ENCODE measurements around the gene PPIG.
"Not testable (repeated sequence)": the region's sequence is repeated elsewhere in the genome, so short reads cannot be mapped to it uniquely, and the experiment has no call there.

Gene PPIG

DNA sequence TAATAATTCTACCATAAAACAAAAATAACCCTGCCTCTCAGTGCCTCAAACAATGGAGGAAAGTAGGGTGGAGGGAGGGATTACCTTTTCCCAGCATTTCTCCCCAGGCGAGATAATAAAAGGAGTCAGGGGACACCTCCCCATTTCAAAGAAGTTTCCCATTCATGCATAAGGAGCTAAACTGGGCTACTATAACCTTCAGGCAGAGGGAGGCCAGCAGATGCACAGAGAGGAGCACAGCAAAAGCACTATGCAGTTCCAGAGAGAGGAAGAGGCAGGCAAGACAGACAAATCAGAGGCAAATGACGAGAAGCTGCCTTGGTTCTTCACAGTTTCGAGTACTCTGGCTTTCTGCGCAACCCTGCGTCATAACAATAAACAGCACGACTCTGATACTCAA is 92.7 kb downstream of the PPIG start:
- Histone ChIP-seq H3K27ac (ENCODE audit: low read depth, low read length) (no peak overlapping the region), H3K27me3 (ENCODE audit: control insufficient read depth, insufficient read depth, low read length) (no peaks in the 10 kb centered on the region), H3K9ac (ENCODE audit: low read length) (no peak overlapping the region), H3K36me3 (ENCODE audit: control insufficient read depth, insufficient read depth, low read length) (no peaks in the 10 kb centered on the region), H3K4me3 (ENCODE audit: low read depth, low read length) (no peak overlapping the region), H3K4me1 (ENCODE audit: control insufficient read depth, insufficient read depth, low read length) (no peaks in the 10 kb centered on the region), H3K9me3 (ENCODE audit: control insufficient read depth, insufficient read depth, low read depth, low read length) (no peaks in the 10 kb centered on the region)

DNA sequence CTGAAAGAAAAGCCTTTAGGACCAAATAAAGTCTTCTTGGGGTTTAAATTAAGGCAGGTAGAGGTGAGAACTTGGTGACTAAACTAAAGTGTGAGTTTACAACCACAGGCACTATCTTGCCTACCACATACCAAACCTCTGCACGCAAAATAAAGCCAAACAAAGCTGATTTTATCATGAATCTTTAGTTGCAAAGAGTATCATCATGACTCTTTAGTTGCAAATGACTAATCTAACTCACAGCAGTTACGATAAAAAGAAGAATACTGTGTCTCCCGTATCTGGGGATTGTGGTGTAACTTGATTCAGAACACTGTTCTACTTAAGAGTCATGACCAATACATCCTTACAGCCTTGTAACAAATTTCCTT is 98.9 kb downstream of the PPIG start:
- Histone ChIP-seq H3K27ac (ENCODE audit: low read depth, low read length) (no peak overlapping the region), H3K27me3 (ENCODE audit: control insufficient read depth, insufficient read depth, low read length) (no peaks in the 10 kb centered on the region), H3K9me3 (ENCODE audit: control insufficient read depth, insufficient read depth, low read depth, low read length) (peaks cover 3% of the 10 kb centered on the region; the same call in 1 of the 2 replicates), H3K4me3 (ENCODE audit: low read depth, low read length) (no peak overlapping the region), H3K4me1 (ENCODE audit: control insufficient read depth, insufficient read depth, low read length) (peaks cover 15% of the 10 kb centered on the region), H3K36me3 (ENCODE audit: control insufficient read depth, insufficient read depth, low read length) (no peaks in the 10 kb centered on the region), H3K9ac (ENCODE audit: low read length) (no peak overlapping the region)

DNA sequence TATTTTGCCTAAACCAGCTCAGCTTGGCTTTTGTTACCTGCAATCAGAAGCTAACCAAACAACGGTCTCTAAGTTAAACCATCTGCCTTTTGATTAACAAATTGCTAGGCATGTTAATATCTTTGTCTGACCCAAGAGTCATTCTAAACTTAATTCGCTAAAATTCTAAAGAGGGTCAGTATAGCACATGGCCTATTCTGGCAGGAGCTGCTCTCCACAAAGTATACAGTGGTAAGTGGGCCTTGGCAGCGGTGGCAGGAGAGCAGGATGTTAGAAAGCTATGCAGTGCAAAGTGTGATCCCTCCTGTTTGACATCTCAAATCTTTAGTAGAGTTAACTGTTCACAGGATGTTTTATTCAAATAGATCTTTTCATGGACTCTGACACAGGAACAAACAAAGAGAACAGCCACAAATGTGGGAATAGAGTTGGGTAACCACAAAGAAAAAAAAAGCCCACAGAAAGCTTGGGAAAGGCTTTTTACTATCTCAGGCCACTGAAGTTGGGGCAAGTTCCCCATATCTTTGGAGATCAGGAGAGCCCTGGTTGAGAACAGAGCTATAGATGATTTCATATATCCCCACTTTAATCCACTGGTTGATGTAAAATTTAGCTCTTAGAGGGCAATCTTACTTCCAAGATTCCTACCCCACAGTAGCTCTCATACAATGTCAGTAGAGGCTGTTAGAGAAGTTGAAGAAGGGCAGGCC is 99.4 kb downstream of the PPIG start:
- Histone ChIP-seq H3K4me1 (ENCODE audit: control insufficient read depth, insufficient read depth, low read length) (peaks cover 15% of the 10 kb centered on the region), H3K27ac (ENCODE audit: low read depth, low read length) (no peak overlapping the region), H3K9me3 (ENCODE audit: control insufficient read depth, insufficient read depth, low read depth, low read length) (peaks cover 5% of the 10 kb centered on the region; the same call in 1 of the 2 replicates), H3K4me3 (ENCODE audit: low read depth, low read length) (no peak overlapping the region), H3K36me3 (ENCODE audit: control insufficient read depth, insufficient read depth, low read length) (no peaks in the 10 kb centered on the region), H3K9ac (ENCODE audit: low read length) (no peak overlapping the region), H3K27me3 (ENCODE audit: control insufficient read depth, insufficient read depth, low read length) (no peaks in the 10 kb centered on the region)

DNA sequence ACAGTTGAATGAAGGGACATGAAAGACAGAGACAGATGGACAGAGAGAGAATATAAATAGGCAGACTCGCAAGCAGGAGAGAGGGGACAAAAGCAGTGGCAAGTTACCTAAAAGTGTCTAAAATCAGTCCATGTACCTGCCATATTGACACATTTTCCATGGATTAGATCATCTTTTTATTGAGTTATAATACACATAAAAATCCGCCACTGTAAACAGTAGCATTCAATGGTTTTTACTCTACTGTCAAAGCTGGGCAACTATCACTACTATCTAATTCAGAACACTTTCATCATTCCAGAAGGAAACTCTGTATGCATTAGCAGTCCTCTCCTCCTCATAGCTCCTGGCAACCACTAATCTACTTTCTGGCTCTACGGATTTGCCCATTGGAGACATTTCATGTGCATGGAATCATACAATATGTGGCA is 100.0 kb downstream of the PPIG start:
- Histone ChIP-seq H3K27me3 (ENCODE audit: control insufficient read depth, insufficient read depth, low read length) (no peaks in the 10 kb centered on the region), H3K27ac (ENCODE audit: low read depth, low read length) (no peak overlapping the region)

DNA sequence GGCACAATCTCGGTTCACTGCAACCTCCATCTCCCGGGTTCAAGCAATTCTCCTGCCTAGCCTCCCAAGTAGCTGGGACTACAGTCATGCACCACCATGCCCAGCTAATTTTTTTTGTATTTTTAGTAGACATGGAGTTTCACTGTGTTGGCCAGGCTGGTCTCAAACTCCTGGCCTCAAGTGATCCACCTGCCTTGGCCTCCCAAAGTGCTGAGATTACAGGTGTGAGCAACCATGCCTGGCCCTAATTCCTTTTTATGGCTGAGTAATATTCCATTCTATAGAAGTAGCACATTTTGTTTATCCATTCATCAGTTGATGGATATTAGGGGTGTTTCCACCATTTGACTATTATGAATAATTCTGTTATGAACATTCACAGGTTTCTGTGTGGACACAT is 100.6 kb downstream of the PPIG start:
- not testable (repeated sequence) for H3K27ac ChIP-seq (ENCODE audit: low read depth, low read length); H3K36me3 ChIP-seq (ENCODE audit: control insufficient read depth, insufficient read depth, low read length); H3K4me3 ChIP-seq (ENCODE audit: low read depth, low read length); H3K9me3 ChIP-seq (ENCODE audit: control insufficient read depth, insufficient read depth, low read depth, low read length); H3K9ac ChIP-seq (ENCODE audit: low read length); H3K27me3 ChIP-seq (ENCODE audit: control insufficient read depth, insufficient read depth, low read length)
- H3K4me1 ChIP-seq (ENCODE audit: control insufficient read depth, insufficient read depth, low read length): peaks cover 15% of the 10 kb centered on the region

More for the DNA sequence above, 100.0 kb downstream of the PPIG start:
- Histone ChIP-seq H3K36me3 (ENCODE audit: control insufficient read depth, insufficient read depth, low read length) (no peaks in the 10 kb centered on the region), H3K4me1 (ENCODE audit: control insufficient read depth, insufficient read depth, low read length) (peaks cover 15% of the 10 kb centered on the region), H3K9me3 (ENCODE audit: control insufficient read depth, insufficient read depth, low read depth, low read length) (peaks cover 6% of the 10 kb centered on the region; the same call in 1 of the 2 replicates), H3K9ac (ENCODE audit: low read length) (no peak overlapping the region), H3K4me3 (ENCODE audit: low read depth, low read length) (no peak overlapping the region)

DNA sequence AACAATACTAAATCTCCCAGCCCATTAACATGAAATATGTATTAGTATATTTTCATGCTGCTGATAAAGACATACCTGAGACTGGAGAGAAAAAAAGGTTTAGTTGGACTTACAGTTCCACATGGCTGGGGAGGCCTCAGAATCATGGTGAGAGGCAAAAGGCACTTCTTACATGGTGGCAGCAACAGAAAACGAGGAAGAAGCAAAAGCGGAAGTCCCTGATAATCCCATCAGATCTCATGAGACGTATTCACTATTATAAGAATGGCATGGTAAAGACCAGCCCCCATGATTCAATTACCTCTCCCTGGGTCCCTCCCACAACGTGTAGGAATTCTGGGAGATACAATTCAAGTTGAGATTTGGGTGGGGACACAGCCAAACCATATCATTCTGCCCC is 102.7 kb downstream of the PPIG start:
- H3K27me3 ChIP-seq (ENCODE audit: control insufficient read depth, insufficient read depth, low read length); H3K36me3 ChIP-seq (ENCODE audit: control insufficient read depth, insufficient read depth, low read length); H3K27ac ChIP-seq (ENCODE audit: low read depth, low read length); H3K9me3 ChIP-seq (ENCODE audit: control insufficient read depth, insufficient read depth, low read depth, low read length); H3K9ac ChIP-seq (ENCODE audit: low read length); H3K4me3 ChIP-seq (ENCODE audit: low read depth, low read length): not testable (repeated sequence)
- H3K4me1 ChIP-seq (ENCODE audit: control insufficient read depth, insufficient read depth, low read length): peaks cover 15% of the 10 kb centered on the region

DNA sequence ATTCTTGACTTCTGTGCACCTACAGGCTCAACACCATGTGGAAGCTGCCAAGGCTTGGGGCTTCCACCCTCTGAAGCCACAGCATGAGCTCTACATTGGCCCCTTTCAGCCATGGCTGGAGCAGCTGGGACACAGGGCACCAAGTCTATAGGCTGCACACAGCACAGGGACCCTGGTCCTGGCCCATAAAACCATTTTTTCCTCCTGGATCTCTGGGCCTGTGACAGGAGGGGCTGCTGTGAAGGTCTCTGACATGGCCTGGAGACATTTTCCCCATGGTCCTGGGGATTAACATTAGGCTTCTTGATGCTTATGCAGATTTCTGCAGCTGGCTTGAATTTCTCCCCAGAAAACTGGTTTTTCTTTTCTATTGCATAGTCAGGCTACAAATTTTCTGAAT is 103.8 kb downstream of the PPIG start:
- not testable (repeated sequence) for H3K4me1 ChIP-seq (ENCODE audit: control insufficient read depth, insufficient read depth, low read length); H3K9ac ChIP-seq (ENCODE audit: low read length); H3K4me3 ChIP-seq (ENCODE audit: low read depth, low read length); H3K27ac ChIP-seq (ENCODE audit: low read depth, low read length); H3K9me3 ChIP-seq (ENCODE audit: control insufficient read depth, insufficient read depth, low read depth, low read length); H3K27me3 ChIP-seq (ENCODE audit: control insufficient read depth, insufficient read depth, low read length); H3K36me3 ChIP-seq (ENCODE audit: control insufficient read depth, insufficient read depth, low read length)

DNA sequence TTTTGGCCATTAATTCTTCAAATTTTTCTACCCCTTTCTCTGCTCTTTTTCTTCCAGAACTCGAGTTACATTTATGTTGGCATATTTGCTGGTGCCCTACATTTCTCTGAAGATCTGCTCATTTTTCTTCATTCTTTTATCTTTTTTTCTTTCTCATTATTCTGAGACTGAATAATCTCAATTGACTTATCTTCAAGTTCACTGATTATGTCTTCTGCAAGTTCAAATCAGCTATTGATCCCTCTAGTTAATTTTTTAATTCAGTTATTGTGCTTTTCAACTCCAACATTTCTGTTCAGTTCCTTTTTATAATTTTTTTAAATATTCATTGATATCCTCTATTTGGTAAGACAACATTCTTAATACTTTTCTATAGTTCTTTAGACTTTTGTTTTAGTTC is 106.8 kb downstream of the PPIG start:
- Histone ChIP-seq H3K27me3 (ENCODE audit: control insufficient read depth, insufficient read depth, low read length) (no peaks in the 10 kb centered on the region; the same call in 1 of the 2 replicates), H3K36me3 (ENCODE audit: control insufficient read depth, insufficient read depth, low read length) (no peaks in the 10 kb centered on the region), H3K9ac (ENCODE audit: low read length) (no peak overlapping the region), H3K9me3 (ENCODE audit: control insufficient read depth, insufficient read depth, low read depth, low read length) (peaks cover 6% of the 10 kb centered on the region; the same call in 1 of the 2 replicates), H3K4me1 (ENCODE audit: control insufficient read depth, insufficient read depth, low read length) (no peaks in the 10 kb centered on the region; the same call in 1 of the 2 replicates), H3K4me3 (ENCODE audit: low read depth, low read length) (no peak overlapping the region), H3K27ac (ENCODE audit: low read depth, low read length) (no peak overlapping the region)
